Activated CD8-positive, alpha-beta memory T cell treated with anti-CD3 and anti-CD28 coated beads, Interleukin-2, amount 50 U/mL, for 1 hour (primary cell): ENCODE results near the gene SMAD3.

ENCODE experiments used
- DNase-seq: peaks from one replicate; pipeline ENCODE4 v3.0.0-alpha.2; 2020; ENCODE audit errors: extremely low read depth

Gene SMAD3

DNA sequence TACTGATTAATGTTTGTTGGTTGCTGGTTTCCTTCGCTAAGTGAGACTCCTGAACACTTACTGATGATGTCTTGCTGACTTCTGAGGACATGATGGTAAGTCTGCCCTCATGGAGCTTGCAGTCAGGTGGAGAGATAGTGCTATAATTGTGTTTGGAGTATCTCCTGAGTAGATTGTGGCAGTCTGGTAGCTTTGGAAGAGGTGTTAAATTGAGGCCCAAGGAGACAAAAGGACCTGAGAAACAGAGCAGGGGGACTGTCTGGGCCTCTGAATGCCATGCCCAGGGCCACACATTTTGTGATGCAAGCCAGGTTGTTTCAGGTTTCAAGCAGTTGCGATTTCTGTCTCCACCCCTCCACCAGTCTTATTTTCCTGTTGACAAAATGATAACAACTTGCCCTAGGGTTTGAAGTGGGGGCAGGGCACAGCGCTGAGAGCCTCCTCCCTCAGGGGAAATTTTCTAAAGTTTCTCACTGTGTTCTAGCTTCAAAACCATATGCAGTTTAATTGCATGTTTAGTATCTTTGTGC, 16.7 kb downstream of the SMAD3 start:
- DNase-seq = no peak

DNA sequence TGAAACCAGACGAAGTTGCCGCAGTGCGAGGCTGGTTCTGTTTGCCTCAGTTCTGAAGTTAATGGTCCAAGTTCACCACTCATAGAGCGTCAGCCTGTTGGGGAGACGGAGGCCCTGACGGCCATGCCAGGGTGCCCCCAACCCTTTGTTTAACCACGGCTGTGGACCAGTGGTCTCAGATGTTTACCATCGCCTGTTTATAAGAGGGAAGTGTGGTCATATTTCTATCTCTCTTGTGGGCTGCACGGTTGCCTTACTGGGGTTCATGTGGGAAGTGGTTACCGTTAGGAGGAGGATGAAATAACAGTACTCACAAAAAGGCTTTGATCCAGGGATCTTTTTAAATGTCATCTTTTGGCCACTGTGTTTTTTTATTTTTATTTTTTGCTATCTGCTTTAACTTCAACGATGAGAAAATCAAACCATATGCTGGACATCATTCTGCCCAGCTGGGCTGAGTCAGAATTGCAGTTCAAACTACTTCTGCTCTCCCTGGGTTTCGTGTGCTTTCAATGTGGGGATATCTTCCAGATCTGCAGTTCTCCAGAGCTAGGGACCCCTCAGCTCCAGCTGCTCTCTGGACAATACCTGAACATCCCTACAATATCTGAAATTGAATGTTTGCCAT, 17.8 kb downstream of the SMAD3 start:
- no peak for DNase-seq

DNA sequence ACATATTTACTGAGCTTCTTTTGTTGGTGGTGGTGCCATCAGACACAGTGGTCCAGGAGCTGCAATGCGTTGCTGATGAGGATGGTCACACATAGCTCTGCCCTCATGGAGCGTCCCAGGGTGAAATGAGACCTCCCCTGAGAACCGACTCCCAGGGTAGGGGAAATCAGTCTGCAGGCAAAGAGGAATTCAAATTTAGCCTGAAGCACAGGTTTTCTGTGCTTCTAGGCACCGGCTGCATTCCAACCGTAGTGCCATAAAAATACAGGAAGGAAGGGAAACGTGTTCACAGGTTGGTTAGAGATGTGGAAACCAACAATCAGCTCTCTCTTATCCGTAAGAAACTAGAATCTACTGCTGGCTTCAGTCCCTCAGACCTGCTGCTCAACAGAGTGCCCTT, 19.2 kb downstream of the SMAD3 start:
- no peak for DNase-seq

DNA sequence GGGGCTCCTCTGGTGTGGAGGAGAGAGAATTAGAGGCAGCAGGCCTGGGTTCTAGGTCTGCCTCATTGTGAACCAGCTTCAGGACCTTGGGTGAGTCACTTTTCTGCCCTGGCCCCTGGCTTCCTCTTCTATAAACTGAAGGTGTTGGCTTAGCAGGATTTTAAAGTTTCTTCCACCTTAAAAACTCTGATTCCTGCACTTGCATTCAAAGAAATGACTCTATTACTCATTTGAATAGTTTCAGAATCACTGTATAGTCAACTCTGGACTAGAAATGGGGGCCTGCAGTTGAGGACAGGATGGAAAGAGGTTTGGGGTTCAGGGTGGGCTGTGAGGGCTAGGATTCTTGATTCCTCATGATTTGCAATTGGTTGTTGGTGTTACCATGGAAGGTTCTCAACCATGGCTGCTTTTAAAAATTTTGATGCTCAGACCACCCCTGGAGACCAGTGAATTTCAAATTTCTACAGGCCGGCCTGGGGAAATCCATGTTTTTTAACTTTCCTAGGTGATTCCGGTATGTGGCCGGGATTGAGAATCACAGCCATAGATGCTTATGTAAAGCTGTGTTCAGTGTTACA, 19.9 kb downstream of the SMAD3 start:
- DNase-seq = no peak

DNA sequence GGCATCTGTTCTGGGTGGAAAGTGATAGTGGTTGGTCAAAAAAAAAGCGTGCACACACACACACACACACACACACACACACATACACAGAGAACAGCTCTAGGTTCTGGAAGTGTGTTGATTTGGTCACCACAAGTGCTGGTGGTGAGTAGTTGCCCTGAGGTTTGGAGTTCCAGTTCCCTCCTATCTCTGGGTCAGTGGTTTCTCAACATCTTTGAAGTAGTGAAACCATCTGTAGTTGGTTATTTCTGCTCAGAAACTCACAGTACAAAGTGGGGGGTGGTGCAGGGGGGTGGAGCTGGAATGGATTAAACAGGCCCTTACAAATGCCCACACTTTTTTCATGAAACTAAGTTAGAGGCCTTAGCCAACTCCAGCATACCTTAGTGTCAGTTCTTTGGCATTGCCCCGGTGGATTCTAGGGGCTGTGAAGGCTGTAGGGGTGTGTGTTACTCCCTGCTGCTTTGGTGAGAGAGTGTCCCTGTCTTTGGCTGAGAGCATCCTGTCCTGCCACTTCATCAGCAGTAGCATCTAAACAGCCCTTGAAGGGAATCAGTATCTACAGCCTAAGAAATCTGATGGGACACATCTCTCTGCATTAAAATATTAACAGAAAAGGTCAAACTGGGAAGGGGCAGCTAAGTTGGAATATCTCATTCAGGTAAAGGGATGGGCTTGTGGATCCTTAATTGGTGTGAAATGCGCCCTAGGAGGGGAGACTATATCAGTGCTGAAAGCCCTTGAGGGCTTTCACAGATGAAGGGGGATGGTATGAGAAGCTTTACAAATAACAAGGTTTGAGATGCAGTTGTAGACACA, 20.6 kb downstream of the SMAD3 start:
- DNase-seq = no peak

DNA sequence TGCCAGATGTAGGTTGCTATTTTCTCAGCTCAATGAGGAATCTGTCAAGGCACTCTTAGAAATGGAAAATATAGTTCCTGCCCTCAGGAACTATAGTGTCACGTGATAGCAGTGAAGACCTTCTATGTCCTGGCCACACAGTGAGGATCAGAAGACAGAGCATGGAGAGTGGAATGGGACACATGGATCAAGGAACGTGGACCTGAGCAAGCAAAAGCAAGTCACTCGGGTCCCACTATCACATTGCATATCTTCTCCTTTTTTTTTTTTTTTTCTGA, 21.2 kb downstream of the SMAD3 start:
- no peak for DNase-seq

DNA sequence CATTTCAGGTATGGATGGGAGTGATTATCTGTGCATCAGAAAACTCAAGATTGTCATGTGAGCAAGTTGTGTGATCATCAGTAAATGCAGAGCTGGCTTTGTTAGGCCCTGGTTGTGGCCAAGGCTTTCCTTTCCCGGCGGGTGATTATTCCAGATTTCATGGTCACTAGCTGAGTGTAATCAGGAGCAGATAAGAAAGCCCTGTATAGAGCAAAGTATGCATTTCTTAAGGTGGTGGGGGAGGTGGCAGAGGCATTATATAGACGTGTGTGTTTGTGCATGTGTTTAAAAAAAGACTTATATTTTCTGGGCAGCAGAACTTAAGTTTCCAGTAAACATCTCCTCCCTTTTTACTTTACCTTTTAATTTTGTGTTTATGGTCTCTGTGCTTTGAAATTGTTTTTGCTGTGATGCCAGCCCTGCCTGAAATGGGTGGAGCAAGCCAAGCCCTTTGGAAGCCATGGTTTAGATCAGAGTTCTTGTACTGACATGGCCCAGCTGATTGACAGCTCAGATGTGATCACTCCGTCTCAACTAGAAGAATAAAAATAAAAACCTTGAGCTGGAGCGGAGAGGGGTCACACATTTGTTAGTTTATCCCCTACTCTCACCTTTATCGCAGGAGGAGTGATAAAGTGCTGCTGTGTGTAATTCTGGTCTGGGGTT, 22.2 kb downstream of the SMAD3 start:
- no peak for DNase-seq

DNA sequence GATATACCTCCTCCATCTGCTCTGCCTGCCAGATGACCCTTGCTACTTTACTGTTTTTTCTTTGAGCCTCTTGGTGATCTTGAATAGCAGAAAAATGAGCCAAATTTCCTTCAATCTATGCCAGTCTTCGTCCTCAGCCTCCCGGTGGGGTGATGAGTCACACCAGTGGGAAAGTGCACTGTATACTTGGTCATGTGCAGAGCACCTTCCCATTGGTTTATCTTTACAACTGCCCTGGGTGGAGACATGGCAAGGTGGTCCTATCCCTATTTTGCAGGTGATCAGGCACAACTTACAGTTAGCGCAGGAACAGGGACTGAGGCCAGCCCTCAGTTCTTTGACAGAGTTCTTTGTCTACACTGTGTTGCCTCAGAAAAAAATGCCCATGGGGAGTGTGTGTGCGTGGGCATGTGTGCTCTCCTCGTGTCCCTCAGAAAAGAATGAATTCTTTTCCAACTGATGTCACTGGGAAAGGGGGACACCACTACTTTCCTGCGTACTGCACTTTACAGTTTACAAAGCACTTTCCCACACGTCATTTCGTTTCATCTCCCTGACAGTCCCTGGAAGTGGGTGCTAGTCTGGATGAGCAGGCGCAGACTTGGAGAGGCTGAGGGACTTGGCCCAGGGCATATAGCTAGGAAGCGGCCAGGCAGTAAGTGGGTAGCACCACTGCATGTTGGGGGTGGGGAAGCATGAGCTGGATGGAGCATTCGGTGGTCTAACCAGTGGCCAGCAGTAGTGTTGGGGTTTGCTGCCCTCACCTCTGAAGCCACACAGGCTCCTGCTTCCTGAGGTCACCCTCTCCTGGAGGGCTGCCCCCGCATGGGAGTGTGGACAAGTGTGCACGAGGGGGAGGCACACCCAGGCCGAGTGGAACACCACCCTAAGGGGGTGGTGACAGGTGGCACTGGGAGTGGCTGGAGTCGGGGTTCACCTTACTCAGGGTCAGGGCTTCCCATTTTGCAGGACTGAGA, 24.1 kb downstream of the SMAD3 start:
- no peak for DNase-seq

DNA sequence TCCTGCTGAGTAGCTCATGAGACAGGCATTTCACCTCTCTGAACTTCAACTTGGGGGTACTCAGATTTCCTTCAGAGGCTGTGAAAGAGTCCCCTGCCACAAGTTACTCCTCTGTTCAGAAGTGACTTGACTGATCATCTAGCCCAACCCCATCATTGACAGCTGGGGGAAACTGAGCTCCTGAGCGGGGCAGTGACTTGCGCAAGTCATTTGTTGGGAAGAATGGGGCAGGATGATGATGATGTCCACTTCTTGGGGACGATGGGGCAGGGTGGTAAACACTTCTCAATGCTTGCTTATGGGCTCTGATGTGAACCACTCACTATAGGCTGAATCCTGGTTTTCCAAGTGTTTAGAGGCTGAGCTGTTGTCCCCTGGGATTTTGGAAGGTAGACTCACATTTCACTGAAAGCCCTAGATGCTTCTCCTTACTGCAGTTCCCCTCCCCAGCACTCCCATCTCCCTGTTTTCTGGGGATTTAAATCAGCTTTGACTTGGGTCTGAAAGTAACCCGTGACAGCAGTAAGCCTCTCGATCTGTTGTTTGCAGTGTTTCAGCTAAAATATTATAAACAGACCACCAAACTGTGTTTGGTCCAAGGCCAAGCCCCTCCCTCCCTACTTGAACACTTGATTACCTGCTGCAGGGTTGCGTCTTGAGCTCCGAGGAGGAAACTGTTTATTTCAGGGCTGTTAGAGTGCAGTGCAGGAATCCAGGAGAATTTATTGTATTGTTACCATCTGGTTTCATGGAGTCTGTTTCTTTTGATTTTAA, 25.1 kb downstream of the SMAD3 start:
- no peak for DNase-seq

DNA sequence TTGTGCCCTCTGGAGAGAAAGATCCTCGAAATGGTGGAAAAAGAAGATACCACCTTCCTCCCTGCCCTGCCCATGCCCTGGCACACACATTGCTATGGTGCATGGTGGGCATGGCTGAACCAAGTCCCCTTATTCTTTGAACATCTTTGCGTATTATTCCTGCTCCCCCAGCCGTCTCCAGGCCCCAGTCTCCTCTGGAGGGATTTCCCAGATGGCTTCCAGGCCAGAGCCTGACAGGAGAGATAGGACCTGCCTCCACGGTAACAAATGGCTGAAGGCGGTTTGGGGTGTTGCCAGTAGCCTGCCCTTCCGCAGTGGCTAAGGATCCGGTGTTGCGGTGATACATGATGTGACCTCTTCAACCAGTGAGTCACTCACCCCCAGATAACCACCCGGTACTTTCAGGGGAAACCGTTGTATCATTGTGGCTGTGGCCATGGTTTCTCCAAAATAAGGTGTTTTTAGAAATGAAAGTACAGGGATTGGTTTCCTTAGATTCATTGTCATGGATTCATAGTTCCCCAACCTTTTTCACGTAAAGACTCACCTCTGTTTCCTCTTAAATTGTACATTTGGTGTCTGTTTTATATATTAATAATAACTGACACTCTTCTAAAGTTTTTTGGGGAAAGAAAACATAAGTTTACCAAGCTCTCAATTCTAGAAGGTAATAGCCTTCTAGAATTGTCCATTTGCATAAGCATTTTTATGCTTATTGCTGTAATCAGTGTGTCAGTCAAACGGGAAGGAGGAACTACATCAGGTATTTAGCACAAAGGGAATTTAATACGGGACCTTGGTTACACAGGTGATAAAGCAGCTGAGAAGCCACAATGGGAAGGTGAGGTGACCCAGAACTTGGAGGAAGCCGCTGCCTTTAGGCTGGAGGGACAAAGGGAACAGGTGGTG, 25.9 kb downstream of the SMAD3 start:
- no peak for DNase-seq

DNA sequence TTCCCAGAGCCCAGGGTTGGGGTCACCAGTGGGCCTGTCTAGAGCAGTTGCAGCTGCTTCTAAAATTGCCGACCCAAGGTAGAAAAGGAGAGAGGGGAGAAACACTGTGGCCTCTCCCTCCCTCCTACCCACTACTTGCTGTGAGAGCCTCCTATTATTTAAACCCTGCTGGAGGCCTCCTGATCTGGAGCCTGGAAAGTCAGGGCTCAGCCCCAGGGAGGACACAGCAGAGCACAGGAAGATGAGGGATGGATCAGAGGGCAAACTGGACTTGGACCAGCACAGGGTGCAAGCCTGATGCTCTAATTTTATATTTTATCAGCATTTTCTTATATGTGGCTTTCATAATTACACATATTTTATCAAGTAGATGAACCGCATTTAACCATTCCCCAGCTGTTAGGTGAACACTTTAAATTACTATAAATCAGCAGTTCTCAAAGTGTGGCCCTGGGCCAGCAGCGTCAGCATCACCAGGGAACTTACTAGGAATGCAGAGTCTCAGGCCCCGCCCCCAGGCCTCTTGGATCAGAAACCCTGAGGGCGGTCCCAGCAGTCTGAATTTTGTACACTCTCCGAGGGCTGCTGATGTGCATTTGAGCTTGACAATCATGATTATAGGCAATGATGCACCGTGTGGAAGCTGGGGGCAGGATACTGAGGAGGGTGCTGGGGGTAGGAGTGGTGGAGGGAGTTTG, 26.7 kb downstream of the SMAD3 start:
- DNase-seq = no peak

DNA sequence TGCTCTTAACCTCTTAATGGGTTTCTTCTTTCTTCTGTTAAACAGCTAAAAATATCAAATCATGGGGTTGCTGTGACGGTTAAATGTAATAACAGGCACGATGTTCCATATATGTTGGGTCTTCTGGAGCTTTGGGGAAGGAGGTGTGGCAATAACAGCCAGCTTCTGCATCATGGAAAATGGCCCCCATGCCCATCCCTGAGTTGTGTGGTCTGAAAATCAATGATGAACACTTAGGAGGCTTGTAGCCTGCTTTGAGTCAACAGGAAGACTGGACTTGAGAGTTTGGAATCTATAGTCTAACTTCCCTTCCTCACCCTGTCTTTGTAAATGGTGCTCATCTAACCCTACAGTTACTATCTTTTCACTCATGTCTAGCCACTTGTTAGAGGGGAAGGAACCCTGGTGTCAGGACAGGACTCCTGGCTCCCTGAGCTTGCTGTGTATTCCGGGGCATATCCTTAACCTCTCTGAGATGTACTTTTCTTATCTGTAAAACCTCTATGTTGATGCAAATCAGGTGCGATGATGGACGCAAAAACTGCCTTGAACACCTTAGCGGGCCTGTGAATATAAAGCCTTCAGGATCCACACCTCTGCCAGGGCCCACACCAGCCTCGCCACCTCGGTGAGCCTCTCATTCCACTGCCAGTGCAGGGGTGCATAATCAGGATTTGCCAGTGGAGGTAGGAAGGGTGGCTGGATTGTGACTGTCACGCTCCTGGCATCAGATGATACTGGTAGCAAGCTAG, 27.5 kb downstream of the SMAD3 start:
- DNase-seq = no peak

DNA sequence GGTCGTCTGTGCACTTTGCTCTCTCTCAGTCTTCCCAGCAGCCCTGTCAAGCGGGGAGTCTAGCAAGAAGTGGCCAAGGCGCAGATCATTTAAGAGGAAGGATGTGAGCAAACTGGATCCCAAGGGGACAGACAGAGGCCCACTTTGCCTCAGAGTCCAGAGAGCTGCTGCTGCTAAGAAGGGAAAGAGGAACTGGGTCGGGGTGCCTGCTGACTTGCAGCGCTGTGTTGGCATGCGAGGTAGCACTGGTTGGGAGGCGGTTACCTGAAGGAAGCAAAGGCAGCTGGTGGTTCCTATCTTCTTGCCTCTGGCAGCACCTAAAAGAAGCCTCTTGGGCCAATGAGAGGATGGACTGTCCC, 28.1 kb downstream of the SMAD3 start:
- DNase-seq = no peak

DNA sequence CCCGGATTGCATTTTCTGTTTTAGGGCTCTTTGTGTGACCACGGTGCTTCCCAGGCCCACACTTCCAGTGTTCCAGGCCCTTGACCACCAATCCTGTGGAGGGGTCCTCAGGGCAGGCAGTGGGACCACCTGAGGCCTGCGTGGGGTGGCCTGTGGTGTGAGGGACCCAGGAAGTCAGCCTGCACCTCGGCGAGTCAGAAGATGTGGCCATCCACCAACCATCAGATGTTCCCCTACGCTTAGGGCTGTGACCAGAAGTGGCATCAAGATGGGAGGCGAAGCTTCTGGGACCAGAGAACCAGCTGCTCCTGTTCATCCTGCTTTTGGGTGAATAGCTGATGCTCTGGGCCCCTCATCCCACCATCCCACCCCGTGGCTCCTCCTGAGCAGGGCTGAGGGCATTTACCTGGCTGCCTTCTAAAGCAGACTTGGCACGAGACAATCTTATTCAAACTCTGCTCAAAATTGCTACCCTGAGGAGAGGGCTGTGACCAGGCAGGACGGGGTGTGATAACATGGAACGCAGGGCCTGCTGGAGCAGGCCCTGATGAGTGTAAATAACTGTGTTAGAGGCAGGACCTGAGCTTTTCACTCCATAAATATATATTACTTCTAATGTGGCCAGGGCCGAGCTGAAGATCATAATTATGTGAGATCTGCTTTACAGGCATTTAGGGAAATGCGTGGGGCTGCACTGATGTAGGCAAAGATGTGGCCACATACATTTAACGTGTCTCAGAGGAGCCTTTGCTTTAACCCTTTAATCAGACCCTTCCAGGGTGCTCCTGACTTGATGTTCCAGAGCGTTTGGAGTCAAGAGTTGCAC, 28.8 kb downstream of the SMAD3 start:
- no peak for DNase-seq

DNA sequence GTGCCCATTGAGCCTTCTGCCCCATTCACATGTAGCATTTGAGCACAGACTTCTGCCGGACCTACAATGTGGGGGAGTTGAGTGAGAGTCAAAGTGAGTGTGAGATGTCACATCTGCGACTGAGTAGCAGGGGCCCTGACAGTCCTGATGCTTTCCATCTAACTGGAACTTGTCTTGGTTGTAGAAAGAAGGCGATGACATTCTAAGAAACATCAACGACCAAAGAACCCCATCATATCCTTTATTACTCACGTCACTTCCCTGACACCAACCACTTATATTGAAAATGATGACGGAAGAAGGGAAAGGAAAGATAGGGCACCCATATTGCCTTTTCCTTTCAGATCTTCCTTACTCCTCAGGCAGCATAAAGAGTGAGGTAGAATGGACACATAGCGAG, 30.5 kb downstream of the SMAD3 start:
- no peak for DNase-seq

DNA sequence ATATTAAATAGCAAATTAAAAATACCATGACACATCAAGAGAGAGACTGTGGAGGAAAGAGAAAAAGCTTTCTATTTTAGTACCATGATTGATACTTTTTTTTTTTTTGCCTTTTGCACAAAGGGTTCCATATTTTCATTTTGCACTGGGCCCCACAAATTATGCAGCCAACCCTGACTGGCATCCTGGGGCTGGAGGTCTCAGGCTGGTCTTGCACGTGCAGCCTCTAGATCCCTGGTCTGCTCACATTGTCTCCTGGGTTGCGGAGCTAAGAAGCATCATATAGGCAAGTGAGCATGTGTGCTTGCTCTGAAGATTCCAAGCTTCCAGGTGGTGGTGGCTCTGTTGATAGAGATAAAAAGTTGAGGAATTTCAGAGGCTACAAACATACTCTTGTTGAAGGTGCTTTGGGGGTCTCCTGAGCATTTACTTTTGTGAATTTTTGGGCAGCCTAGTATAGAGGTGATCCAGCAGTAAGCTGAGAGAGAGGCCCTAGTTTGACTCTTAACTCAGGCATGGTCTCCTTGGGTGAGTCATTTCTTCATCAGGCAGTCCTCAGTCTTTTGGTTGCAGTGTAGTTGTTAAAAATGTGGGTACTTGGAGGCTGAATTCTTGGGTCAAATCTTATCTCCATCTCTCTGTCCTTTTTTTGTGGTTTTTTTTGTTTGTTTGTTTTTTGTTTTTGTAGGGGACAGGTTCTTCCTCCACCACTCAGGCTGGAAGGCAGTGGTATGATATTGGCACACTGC, 31.3 kb downstream of the SMAD3 start:
- no peak for DNase-seq

DNA sequence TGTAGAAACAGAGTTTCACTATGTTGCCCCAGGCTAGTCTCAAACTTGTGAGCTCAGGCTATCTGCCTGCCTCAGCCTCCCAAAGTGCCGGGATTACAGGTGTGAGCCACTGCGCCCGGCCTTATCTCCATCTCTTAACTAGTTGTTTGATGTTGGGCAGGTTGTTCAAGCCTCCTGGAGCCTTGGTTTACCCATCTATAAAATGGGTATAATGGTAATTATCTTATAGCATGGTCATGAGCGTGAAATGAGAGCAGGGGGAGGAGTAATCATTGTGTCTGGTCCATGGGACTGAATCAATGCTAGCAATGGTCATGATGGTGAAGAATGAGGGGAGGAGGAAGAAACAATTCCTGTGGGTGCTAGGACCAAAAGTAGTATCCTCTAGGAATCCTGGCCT, 32.0 kb downstream of the SMAD3 start:
- DNase-seq = no peak
